Measurements from ENCODE around the gene KLHL21.
A peak's percentile ranks its signal among the peaks of the same experiment; 100 is the strongest.
"Not testable (repeated sequence)": the region's sequence is repeated elsewhere in the genome, so short reads cannot be mapped to it uniquely, and the experiment has no call there.

KLHL21 gene

GRCh38 chr1:6574025-6574620 is 28.5 kb downstream of the KLHL21 start:
- H3K9me3 ChIP-seq (ENCODE audit: control insufficient read depth, insufficient read depth, low read length) = no peaks in the 10 kb centered on the region
- H3K36me3 ChIP-seq (ENCODE audit: insufficient read depth, low read length) = no peaks in the 10 kb centered on the region
- H3K4me1 ChIP-seq (ENCODE audit: insufficient read depth, low read length) = no peaks in the 10 kb centered on the region
- no peak overlapping the region for H3K9ac ChIP-seq (ENCODE audit: low read depth, low read length)

GRCh38 chr1:6572653-6573383 is 29.9 kb downstream of the KLHL21 start:
- H3K9ac ChIP-seq (ENCODE audit: low read depth, low read length) = no peak overlapping the region

GRCh38 chr1:6570987-6571386 is 31.7 kb downstream of the KLHL21 start:
- no peaks in the 10 kb centered on the region for H3K9me3 ChIP-seq (ENCODE audit: control insufficient read depth, insufficient read depth, low read length)
- no peaks in the 10 kb centered on the region for H3K36me3 ChIP-seq (ENCODE audit: insufficient read depth, low read length)
- no peak overlapping the region for H3K9ac ChIP-seq (ENCODE audit: low read depth, low read length)
- H3K4me1 ChIP-seq (ENCODE audit: insufficient read depth, low read length) = no peaks in the 10 kb centered on the region

More at GRCh38 chr1:6572653-6573383, 29.9 kb downstream of the KLHL21 start:
- no peaks in the 10 kb centered on the region for H3K36me3 ChIP-seq (ENCODE audit: insufficient read depth, low read length)
- H3K4me1 ChIP-seq (ENCODE audit: insufficient read depth, low read length) = no peaks in the 10 kb centered on the region
- H3K9me3 ChIP-seq (ENCODE audit: control insufficient read depth, insufficient read depth, low read length) = no peaks in the 10 kb centered on the region

DNA sequence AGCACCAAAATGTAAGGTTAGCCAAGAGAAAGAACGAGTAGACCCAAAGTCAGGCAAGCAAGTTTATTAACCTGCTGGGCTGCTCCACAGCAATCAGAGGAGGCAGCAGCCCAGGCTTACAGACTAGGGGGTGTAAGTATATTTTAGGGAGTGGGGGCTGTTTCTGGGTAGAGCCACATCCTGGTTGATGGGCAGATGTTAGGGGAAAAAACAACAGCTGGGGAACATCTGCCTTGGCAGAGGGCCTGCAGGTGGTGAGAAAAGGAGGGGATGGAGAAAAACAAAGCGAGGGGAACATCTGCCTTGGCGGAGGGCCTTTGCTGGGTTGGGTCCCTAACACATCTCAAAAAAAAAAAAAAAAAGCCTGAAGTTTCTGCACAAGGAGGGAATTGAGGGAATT is 32.6 kb downstream of the KLHL21 start:
- H3K4me1 ChIP-seq (ENCODE audit: insufficient read depth, low read length) = no peaks in the 10 kb centered on the region
- H3K9ac ChIP-seq (ENCODE audit: low read depth, low read length) = no peak overlapping the region
- H3K36me3 ChIP-seq (ENCODE audit: insufficient read depth, low read length) = no peaks in the 10 kb centered on the region
- no peaks in the 10 kb centered on the region for H3K9me3 ChIP-seq (ENCODE audit: control insufficient read depth, insufficient read depth, low read length)

GRCh38 chr1:6569033-6569432 is 33.6 kb downstream of the KLHL21 start:
- no peaks in the 10 kb centered on the region; the same call in 1 of the 2 replicates for H3K9me3 ChIP-seq (ENCODE audit: control insufficient read depth, insufficient read depth, low read length)
- H3K9ac ChIP-seq (ENCODE audit: low read depth, low read length) = no peak overlapping the region
- no peaks in the 10 kb centered on the region for H3K36me3 ChIP-seq (ENCODE audit: insufficient read depth, low read length)
- no peaks in the 10 kb centered on the region for H3K4me1 ChIP-seq (ENCODE audit: insufficient read depth, low read length)

DNA sequence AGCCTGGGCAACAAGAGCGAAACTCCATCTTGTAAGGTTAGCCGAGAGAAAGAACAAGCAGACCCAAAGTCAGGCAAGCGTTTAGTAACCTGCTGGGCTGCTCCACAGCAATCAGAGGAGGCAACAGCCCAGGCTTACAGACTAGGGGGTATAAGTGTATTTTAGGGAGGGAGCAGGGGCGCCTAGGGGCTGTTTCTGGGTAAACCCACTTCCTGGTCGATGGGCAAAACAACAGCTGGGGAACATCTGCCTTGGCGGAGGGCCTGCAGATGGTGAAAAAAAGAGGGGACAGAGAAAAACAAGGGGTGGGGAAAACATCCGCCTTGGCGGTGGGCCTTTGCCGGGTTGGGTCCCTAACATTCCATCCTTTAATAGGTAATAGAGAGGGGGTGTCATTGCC is 42.4 kb downstream of the KLHL21 start:
- peaks cover 2% of the 10 kb centered on the region; the same call in 1 of the 2 replicates for H3K9me3 ChIP-seq (ENCODE audit: control insufficient read depth, insufficient read depth, low read length)
- no peaks in the 10 kb centered on the region for H3K36me3 ChIP-seq (ENCODE audit: insufficient read depth, low read length)
- H3K9ac ChIP-seq (ENCODE audit: low read depth, low read length) = no peak overlapping the region
- no peaks in the 10 kb centered on the region for H3K4me1 ChIP-seq (ENCODE audit: insufficient read depth, low read length)

- not testable (repeated sequence) for H3K36me3 ChIP-seq (ENCODE audit: insufficient read depth, low read length); H3K9ac ChIP-seq (ENCODE audit: low read depth, low read length); H3K4me1 ChIP-seq (ENCODE audit: insufficient read depth, low read length); H3K9me3 ChIP-seq (ENCODE audit: control insufficient read depth, insufficient read depth, low read length)
These were observed 43.5 kb downstream of the KLHL21 start for GRCh38 chr1:6559161-6559560.

DNA sequence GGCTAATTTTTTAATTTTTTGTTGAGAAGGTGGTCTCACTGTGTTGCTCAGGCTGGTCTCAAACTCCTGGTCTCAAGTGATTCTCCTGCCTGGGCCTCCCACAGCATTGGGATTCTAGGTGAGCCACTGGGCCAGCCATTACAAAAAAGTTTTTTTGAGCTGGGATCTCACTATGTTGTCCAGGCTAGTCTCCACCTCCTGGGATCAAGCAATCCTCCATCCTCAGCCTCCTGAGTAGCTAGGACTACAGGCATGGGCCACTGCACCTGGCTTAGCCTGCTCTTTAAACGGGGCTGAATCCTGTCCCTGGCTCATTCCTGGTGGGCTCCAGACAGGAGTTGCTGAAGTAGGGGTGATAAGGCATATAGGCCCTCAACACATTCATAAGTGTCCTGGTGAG is 45.1 kb downstream of the KLHL21 start:
- peaks cover 10% of the 10 kb centered on the region for H3K4me1 ChIP-seq (ENCODE audit: insufficient read depth, low read length)
- H3K9me3 ChIP-seq (ENCODE audit: control insufficient read depth, insufficient read depth, low read length) = peaks cover 2% of the 10 kb centered on the region; the same call in 1 of the 2 replicates
- no peak overlapping the region for H3K9ac ChIP-seq (ENCODE audit: low read depth, low read length)
- no peaks in the 10 kb centered on the region for H3K36me3 ChIP-seq (ENCODE audit: insufficient read depth, low read length)

- H3K36me3 ChIP-seq (ENCODE audit: insufficient read depth, low read length) = 0 out of 2 replicates have a peak, but pooled peaks cover 7% of the 10 kb centered on the region
- peak within 1 kb of the TSS; percentile 99 for H3K9ac ChIP-seq (ENCODE audit: low read depth, low read length)
- H3K9me3 ChIP-seq (ENCODE audit: control insufficient read depth, insufficient read depth, low read length) = no peaks in the 10 kb centered on the region
- peaks cover 10% of the 10 kb centered on the region for H3K4me1 ChIP-seq (ENCODE audit: insufficient read depth, low read length)
These were observed 47.5 kb downstream of the KLHL21 start, which contains the start of gene TAS1R1 for GRCh38 chr1:6554907-6555778. TSS of gene TAS1R1 (plus strand) at chr1:6555307. CDS start at chr1:6555374, 67 bp downstream.

DNA sequence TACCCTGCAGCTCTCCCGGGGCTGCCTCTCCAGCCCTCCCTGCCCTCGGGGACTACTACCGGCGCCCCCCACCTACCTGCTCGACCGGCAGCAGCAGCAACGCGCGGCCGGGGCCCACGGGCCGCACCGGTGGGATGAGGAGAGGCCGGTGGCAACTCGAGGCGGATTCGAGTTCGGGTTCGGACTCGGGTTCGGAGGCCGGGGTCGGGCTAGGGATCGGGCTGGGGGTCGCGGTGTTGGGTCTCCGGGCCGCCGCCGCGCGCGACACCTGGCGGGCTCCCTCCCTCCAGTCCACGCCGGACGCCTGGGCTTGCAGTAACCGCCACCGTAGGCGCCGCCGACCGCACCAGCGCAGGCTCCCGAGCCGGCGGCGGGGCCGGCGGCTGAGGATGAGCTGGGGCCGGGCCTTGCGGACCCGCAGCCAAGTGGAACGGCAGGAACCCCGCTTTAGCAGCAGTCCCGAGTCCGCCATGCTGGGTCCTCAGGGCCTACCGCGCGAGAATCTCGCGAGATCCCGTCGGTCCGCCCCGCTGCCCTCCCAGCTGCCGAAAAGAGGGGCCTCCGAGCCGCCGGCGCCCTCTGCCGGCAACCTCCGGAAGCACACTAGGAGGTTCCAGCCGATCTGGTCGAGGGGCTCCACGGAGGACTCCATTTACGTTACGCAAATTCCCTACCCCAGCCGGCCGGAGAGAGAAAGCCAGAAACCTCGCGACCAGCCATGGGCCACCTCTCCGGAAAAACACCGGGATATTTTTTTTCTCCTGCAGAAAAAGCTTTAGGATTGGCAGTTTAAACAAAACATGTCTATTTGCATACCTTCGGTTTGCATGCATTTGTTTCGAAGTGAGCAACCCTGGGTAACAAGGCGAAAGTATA is 48.4 kb downstream of the KLHL21 start, which contains the start of gene NOL9:
NOL9 (minus strand) TSS at position 483 of the 876 bp plus-strand sequence; CDS start at position 472, 11 bp downstream.
- H3K9me3 ChIP-seq (ENCODE audit: control insufficient read depth, insufficient read depth, low read length) = no peaks in the 10 kb centered on the region
- 0 out of 2 replicates have a peak, but pooled peaks cover 7% of the 10 kb centered on the region for H3K36me3 ChIP-seq (ENCODE audit: insufficient read depth, low read length)
- H3K4me1 ChIP-seq (ENCODE audit: insufficient read depth, low read length) = peaks cover 10% of the 10 kb centered on the region
- H3K9ac ChIP-seq (ENCODE audit: low read depth, low read length) = peak within 1 kb of the TSS; percentile 99

GRCh38 chr1:6547301-6547700 is 55.4 kb downstream of the KLHL21 start:
- H3K9ac ChIP-seq (ENCODE audit: low read depth, low read length) = no peak overlapping the region
- no peaks in the 10 kb centered on the region for H3K9me3 ChIP-seq (ENCODE audit: control insufficient read depth, insufficient read depth, low read length)
- peaks cover 34% of the 10 kb centered on the region for H3K36me3 ChIP-seq (ENCODE audit: insufficient read depth, low read length)
- no peaks in the 10 kb centered on the region for H3K4me1 ChIP-seq (ENCODE audit: insufficient read depth, low read length)

- no peak overlapping the region for H3K9ac ChIP-seq (ENCODE audit: low read depth, low read length)
- peaks cover 34% of the 10 kb centered on the region for H3K36me3 ChIP-seq (ENCODE audit: insufficient read depth, low read length)
- H3K9me3 ChIP-seq (ENCODE audit: control insufficient read depth, insufficient read depth, low read length) = no peaks in the 10 kb centered on the region
These were observed 56.3 kb downstream of the KLHL21 start for GRCh38 chr1:6546326-6546725.

GRCh38 chr1:6545276-6546112 is 57.2 kb downstream of the KLHL21 start:
- Histone ChIP-seq H3K36me3 (ENCODE audit: insufficient read depth, low read length) (peaks cover 29% of the 10 kb centered on the region), H3K9ac (ENCODE audit: low read depth, low read length) (no peak overlapping the region)

More at GRCh38 chr1:6546326-6546725, 56.3 kb downstream of the KLHL21 start:
- no peaks in the 10 kb centered on the region for H3K4me1 ChIP-seq (ENCODE audit: insufficient read depth, low read length)

More at GRCh38 chr1:6545276-6546112, 57.2 kb downstream of the KLHL21 start:
- Histone ChIP-seq H3K4me1 (ENCODE audit: insufficient read depth, low read length) (no peaks in the 10 kb centered on the region), H3K9me3 (ENCODE audit: control insufficient read depth, insufficient read depth, low read length) (no peaks in the 10 kb centered on the region)
